ENCODE measurements around the gene WFDC5.
"Not testable (repeated sequence)": the region's sequence is repeated elsewhere in the genome, so short reads cannot be mapped to it uniquely, and the experiment has no call there.

Gene WFDC5

GRCh38 chr20:45087097-45087790 is 27.7 kb downstream of the WFDC5 start:
- DNase-seq = no peak

GRCh38 chr20:45085867-45086266 is 29.1 kb downstream of the WFDC5 start:
- no peak for DNase-seq

DNA sequence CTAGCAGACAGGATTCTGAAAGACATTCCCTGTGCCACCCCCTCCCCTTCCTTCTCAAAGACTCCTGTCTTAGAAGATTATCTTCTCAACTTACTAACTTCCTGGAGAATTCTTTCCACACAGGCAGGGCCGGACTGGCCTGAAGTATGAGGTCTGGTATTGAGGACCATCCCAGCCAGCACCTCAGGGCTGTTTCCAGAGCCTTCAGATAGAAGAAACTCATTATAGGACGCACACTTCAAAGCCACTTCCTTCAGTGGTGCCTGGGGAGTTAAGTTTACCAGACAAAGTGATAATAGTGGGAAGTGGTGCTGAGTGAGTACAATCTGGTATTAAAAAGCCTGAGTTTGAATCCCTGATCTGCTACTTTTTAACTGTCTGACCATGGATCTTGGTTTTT is 29.7 kb downstream of the WFDC5 start:
- no peak for DNase-seq

DNA sequence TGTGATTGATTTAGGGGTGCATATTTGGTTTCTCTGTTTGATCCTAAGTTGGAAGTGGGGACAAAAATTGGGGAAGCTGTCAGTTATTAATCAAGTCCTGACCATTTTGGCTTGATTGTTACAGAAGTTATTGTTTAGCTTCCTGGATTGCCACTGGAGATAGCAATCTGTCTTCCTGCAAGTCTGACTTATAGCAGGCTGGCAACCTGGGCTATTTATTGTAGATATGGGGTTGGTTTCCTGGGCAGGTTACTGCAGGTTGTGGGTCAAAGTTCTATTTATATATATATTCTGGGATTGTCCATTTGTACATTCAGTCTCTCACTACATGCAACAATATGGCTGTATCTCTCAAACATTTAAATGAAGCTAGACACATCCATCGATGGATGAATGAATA is 31.8 kb downstream of the WFDC5 start:
- DNase-seq = no peak

DNA sequence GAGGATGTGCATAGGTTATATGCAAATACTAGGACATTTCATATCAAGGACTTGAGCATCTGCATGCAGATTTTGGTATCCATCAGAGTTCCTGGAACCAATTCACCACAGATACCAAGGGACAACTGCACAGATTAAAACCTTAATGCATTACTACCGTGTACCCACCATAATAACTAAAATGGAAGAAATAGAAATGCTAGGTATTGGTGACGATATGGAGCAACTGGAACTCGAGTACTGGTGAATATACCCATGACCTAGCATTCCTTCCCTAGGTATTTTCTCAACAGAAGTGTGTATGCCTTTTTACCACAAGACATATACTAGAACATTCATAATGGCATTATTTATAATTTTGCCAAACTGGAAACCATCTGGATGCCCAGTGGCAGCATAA is 32.5 kb downstream of the WFDC5 start:
- no peak for DNase-seq

DNA sequence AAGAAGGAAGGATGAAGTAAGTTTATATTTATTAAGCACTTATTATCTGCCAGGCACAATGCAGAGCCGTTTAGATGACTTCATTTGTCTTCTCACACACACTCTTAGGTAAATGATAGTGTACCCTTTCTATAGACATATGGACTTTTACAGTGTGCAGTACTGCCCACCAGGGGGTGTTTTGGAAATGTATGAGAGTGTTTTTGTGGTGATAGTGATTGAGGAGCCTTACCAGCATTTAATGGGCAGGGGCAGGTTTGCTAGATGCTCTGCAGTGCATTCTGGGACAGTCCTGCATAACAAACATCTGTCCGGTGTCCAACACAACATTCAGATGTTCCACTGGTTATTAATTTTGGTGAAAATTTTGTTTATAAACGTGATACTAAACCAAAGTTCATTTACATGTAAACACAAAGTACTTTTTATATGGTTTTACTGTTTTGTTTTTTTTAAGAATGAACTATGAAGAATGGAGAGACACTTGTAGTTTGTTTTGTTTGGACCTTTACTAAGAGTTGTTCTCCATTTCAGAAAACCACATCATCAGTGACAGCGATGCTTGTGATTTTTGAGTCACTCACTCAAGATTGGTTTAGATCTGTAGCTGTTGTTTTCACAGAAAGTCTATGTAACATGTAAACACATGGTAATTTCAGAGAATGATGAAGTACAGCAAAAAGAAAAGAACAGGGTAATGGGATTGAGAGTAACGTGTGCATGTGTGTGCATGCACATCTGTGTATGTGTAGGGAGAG is 33.9 kb downstream of the WFDC5 start:
- DNase-seq = no peak

GRCh38 chr20:45077559-45077958 is 37.4 kb downstream of the WFDC5 start:
- no peak for DNase-seq

- no peak for DNase-seq
Observed at GRCh38 chr20:45073221-45073620, 41.8 kb downstream of the WFDC5 start.

DNA sequence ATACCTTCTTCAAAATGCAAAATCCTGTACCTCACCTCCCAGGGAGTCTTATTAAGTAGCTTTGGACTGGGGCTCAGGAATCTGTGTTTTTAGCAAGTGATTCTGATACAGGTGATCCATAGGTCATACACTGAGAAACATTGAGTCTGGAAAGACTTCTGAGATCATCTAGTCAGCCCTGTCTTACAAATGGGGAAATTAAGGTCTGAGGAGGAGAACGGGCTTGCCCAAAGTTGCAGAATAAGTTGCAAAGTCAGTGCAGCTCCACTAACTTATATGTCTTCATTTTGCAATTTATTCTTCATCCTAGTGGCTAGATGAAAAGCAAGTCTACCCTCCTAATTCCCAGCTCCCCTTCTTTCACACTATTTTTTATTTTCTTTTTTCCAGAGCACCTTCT is 42.9 kb downstream of the WFDC5 start:
- DNase-seq = no peak

GRCh38 chr20:45070932-45071632 is 43.9 kb downstream of the WFDC5 start:
- no peak for DNase-seq

GRCh38 chr20:45069261-45069660 is 45.7 kb downstream of the WFDC5 start:
- DNase-seq = no peak

DNA sequence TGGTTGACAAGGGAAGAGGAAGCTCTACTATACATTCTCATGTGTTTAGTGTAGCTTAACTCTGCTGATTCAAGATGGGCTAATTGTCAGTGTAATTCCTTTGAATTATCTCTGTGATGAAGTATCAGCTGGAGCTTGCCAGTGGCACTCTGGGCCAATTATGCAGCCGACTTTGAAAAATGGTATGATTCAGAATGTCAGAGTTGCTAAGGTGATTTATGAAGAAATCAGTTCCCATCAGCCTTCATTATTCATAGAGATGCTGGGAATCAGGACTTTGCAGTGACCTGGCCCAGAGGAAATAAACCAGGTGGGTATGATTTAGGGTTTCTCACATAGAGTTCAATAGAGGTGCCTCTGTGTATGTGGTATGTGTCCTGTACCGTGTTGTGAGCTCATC is 47.4 kb downstream of the WFDC5 start:
- DNase-seq = no peak

DNA sequence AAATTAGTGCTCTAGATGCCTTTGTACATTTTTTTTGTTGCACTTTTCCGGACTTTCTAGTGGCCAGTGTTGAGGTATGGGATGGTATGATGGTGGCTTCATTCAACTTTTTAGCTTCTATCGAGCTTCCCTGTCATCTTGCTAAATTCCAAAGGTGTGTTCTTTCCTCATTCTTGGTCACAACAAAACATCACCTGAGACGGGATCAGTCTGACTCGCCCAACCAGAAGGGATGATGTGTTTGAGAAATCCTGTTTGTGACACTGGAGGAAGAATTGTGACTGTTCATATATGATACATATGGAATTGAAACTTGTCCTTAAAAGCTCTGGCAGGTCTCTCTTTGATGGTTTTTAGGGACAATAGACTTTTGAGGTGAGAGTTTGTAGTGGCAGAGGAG is 47.9 kb downstream of the WFDC5 start:
- no peak for DNase-seq

DNA sequence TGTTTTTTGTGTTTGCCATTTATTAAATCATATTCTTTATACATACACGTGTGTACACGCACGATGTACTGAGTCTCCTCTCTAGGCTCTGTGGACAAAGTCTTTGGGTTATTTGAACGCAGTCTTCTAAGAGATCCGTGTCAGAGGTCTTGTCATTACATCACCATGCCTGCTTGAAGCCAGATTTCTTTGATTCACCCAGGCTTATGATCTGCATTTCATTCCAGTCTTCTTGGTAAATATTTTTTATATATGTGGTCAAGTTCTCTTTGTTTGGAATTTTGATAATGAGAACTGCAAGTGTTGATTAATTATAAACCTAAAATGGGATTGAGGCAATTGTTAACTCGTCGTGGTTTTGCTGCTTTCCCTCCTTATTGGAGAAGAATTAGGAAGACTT is 48.6 kb downstream of the WFDC5 start:
- DNase-seq = no peak

GRCh38 chr20:45064812-45065211 is 50.2 kb downstream of the WFDC5 start:
- DNase-seq = no peak

- DNase-seq = not testable (repeated sequence)
Observed at GRCh38 chr20:45063107-45063506, 51.9 kb downstream of the WFDC5 start.

DNA sequence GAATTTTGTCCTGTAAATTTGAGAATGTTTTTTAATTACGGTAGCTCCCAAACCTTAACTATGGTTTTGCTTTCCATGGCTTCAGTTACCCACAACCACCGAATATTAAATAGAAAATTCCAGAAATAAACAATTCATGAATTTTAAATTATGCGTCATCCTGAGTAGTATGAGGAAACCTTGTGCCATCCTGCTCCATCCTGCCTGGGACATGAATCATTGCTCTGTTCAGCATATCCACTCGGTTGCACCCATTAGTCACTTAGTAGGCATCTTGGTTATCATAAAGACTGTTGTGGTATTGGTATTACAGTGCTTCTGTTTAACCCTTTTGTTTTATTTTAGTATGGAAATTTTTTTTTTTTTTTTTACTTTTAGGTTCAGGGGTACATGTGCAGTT is 53.7 kb downstream of the WFDC5 start:
- no peak for DNase-seq

GRCh38 chr20:45060294-45060693 is 54.7 kb downstream of the WFDC5 start:
- DNase-seq = no peak

Measured in stimulated activated CD4-positive, alpha-beta T cell treated with anti-CD3 and anti-CD28 coated beads, Interleukin-4, amount 100 ng/mL, for 4 hours (primary cell).